Fibroblast of lung (primary cell): ENCODE results near the gene ENC1. TPM values are rescaled to one million over a fixed set of nuclear protein-coding genes. Genes with fewer than 3 reads are reported as not detected.
A peak's percentile ranks its signal among the peaks of the same experiment; 100 is the strongest.

Experiments used
- DNase-seq, 2 donors: peaks; one replicate each; pipeline versions ENCODE4 v3.0.0 to v3.0.0-alpha.2; 2010; ENCODE audit warnings: low read depth in 2 of 2
- H2AFZ ChIP-seq: 2 replicates; pipeline ENCODE4 v1.5.1; 2012; ENCODE audit warnings: low read length, control low read depth, inconsistent platforms
- H3K27ac ChIP-seq: 2 replicates; pipeline ENCODE4 v1.5.1; 2011; ENCODE audit warnings: low read length, control low read depth; ENCODE audit not compliant: insufficient read depth
- H3K27me3 ChIP-seq: 2 replicates; pipeline ENCODE4 v1.5.1; 2011; ENCODE audit warnings: mild to moderate bottlenecking, low read length; ENCODE audit not compliant: control insufficient read depth, insufficient read depth
- H3K36me3 ChIP-seq: 2 replicates; pipeline ENCODE4 v1.5.1; 2011; ENCODE audit warnings: low read length; ENCODE audit not compliant: control insufficient read depth, insufficient read depth
- H3K4me1 ChIP-seq: 2 replicates; pipeline ENCODE4 v1.5.1; 2011; ENCODE audit warnings: low read length; ENCODE audit not compliant: control insufficient read depth, insufficient read depth; ENCODE audit errors: extremely low read depth
- H3K4me2 ChIP-seq: 2 replicates; pipeline ENCODE4 v1.5.1; 2011; ENCODE audit warnings: low read length, control low read depth; ENCODE audit not compliant: insufficient read depth; ENCODE audit errors: extremely low read depth
- H3K4me3 ChIP-seq, 4 experiments: fragments of 200-600 bp in 1 of 4; sonication (generic) in 1 of 4; replicated peaks in 1 of 4; 2 replicates each; pipeline ENCODE4 v1.5.1; 2011 to 2016; ENCODE audit warnings: low read length in 4 of 4, low read depth in 3 of 4, mild to moderate bottlenecking in 3 of 4, control low read depth in 2 of 4, inconsistent platforms in 1 of 4, mixed read lengths in 1 of 4; ENCODE audit not compliant: insufficient read depth in 1 of 4; ENCODE audit errors: control extremely low read depth in 1 of 4
- H3K79me2 ChIP-seq: 2 replicates; pipeline ENCODE4 v1.5.1; 2012; ENCODE audit warnings: mild to moderate bottlenecking, low read length, inconsistent platforms; ENCODE audit not compliant: control insufficient read depth, insufficient read depth
- H3K9ac ChIP-seq: 2 replicates; pipeline ENCODE4 v1.5.1; 2011; ENCODE audit warnings: mild to moderate bottlenecking, low read length, control low read depth; ENCODE audit not compliant: insufficient read depth
- H3K9me3 ChIP-seq: 2 replicates; pipeline ENCODE4 v1.5.1; 2012; ENCODE audit warnings: low read depth, low read length; ENCODE audit not compliant: control insufficient read depth, insufficient read depth
- H4K20me1 ChIP-seq: 2 replicates; pipeline ENCODE4 v1.5.1; 2011; ENCODE audit warnings: low read length; ENCODE audit not compliant: control insufficient read depth, insufficient read depth; ENCODE audit errors: extremely low read depth
- CTCF ChIP-seq, 2 donors: IDR thresholded peaks in 1 of 2; conservative IDR thresholded peaks in 1 of 2; 1 replicate in 1 of 2; 2 replicates in 1 of 2; pipeline ENCODE4 v1.5.1; 2011 to 2012; ENCODE audit warnings: low read length in 2 of 2, control low read depth in 1 of 2, inconsistent platforms in 1 of 2, low read depth in 1 of 2, mild to moderate bottlenecking in 1 of 2
- EZH2 ChIP-seq: IDR thresholded peaks from 2 replicates; pipeline ENCODE4 v1.5.1; 2012; ENCODE audit warnings: low read length, control low read depth, mild to moderate bottlenecking; ENCODE audit errors: missing control alignments
- polyA plus RNA-seq, 2 donors: library from polyadenylated mRNA; depleted of rRNA in 1 of 2; stranded (reverse) in 1 of 2; unstranded in 1 of 2; fragments of >200 nt; gene quantifications; 2 replicates each; pipeline ENCODE4 v1.2.1, GENCODE V29; 2011 to 2012; ENCODE audit warnings: missing spikeins in 1 of 2
- total RNA-seq: library from RNA; depleted of rRNA; stranded (reverse); fragments of >200 nt; gene quantifications from 2 replicates; pipeline ENCODE4 v1.2.1, GENCODE V29; 2014

The ENC1 gene
- total and polyA plus RNA-seq, 2 donors (not counting 1 experiment from before 2014, with no cell fraction given), result 3.5 to 15.4 TPM

- no peak overlapping the region for H3K4me3 ChIP-seq
- H3K4me2 ChIP-seq, result no peak overlapping the region
- no peak overlapping the region for H3K27ac ChIP-seq
- no peak for TF ChIP-seq CTCF (conservative IDR thresholded peaks at IDR 0.05 in 1 of 2, IDR thresholded peaks at IDR 0.05 in 1 of 2; ENCODE audit: low read depth in 1 of 2, low read length in 2 of 2)
- TF ChIP-seq EZH2, result no peak
- peaks cover 4% of the 10 kb centered on the region for H3K4me1 ChIP-seq
- peak in 1 of 2 donors; percentile 49 for DNase-seq
- H3K9me3 ChIP-seq, result no peaks in the 10 kb centered on the region
- H2AFZ ChIP-seq, result no peak overlapping the region
- no peak overlapping the region for H3K9ac ChIP-seq
- H4K20me1 ChIP-seq, result no peaks in the 10 kb centered on the region
- no peaks in the 10 kb centered on the region for H3K36me3 ChIP-seq
- no peaks in the 10 kb centered on the region for H3K79me2 ChIP-seq
- H3K27me3 ChIP-seq, result no peaks in the 10 kb centered on the region
Observed at GRCh38 chr5:74581988-74582365, 58.6 kb downstream of the ENC1 start.

- TF ChIP-seq EZH2, result no peak
- TF ChIP-seq CTCF (conservative IDR thresholded peaks at IDR 0.05 in 1 of 2, IDR thresholded peaks at IDR 0.05 in 1 of 2; ENCODE audit: low read depth in 1 of 2, low read length in 2 of 2), result no peak
- no peak overlapping the region for H3K9ac ChIP-seq
Observed at GRCh38 chr5:74580729-74581109, 59.8 kb downstream of the ENC1 start.

GRCh38 chr5:74579215-74579614, 61.3 kb downstream of the ENC1 start:
- no peaks in the 10 kb centered on the region for H3K9me3 ChIP-seq
- H3K79me2 ChIP-seq, result no peaks in the 10 kb centered on the region

More at GRCh38 chr5:74580729-74581109, 59.8 kb downstream of the ENC1 start:
- H3K4me2 ChIP-seq, result no peak overlapping the region
- H3K79me2 ChIP-seq, result no peaks in the 10 kb centered on the region
- DNase-seq, result no peak
- H4K20me1 ChIP-seq, result no peaks in the 10 kb centered on the region
- no peaks in the 10 kb centered on the region for H3K36me3 ChIP-seq
- no peak overlapping the region for H2AFZ ChIP-seq
- no peaks in the 10 kb centered on the region for H3K9me3 ChIP-seq
- H3K4me3 ChIP-seq, result no peak overlapping the region
- H3K4me1 ChIP-seq, result peaks cover 14% of the 10 kb centered on the region
- no peaks in the 10 kb centered on the region for H3K27me3 ChIP-seq
- no peak overlapping the region for H3K27ac ChIP-seq

More at GRCh38 chr5:74579215-74579614, 61.3 kb downstream of the ENC1 start:
- no peaks in the 10 kb centered on the region for H3K36me3 ChIP-seq
- peaks cover 17% of the 10 kb centered on the region for H3K4me1 ChIP-seq
- H3K27ac ChIP-seq, result no peak overlapping the region
- no peak overlapping the region for H3K9ac ChIP-seq
- H4K20me1 ChIP-seq, result no peaks in the 10 kb centered on the region
- peak in 1 of 2 donors; percentile 95 for DNase-seq
- no peak overlapping the region for H2AFZ ChIP-seq
- TF ChIP-seq CTCF (conservative IDR thresholded peaks at IDR 0.05 in 1 of 2, IDR thresholded peaks at IDR 0.05 in 1 of 2; ENCODE audit: low read depth in 1 of 2, low read length in 2 of 2) (no peak), EZH2 (no peak)
- H3K4me2 ChIP-seq, result no peak overlapping the region
- H3K27me3 ChIP-seq, result no peaks in the 10 kb centered on the region
- H3K4me3 ChIP-seq, result no peak overlapping the region
